ENCODE data around the gene IL17D.

IL17D gene

DNA sequence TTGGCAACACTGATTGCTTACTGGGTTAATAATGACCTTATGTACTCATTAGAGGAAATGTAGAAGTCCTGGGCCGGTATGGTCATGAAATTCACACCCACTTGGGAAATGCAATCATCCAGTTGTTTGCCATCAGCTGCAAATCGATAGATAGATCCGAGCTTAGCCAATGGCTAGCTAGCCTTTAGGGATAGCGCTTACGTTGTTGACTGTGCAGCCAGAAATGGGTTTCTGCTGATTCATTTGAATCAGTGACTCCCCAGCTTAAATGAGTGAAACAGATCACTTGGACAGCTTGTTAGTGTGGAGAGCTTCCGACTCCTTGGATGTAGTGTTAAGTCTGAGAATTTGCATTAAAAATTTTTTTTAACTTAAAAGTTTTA, 11.8 kb downstream of the IL17D start:
- H3K4me3 ChIP-seq (ENCODE audit: low read length): no peak overlapping the region
- WGBS (ENCODE audit: extremely low coverage, insufficient coverage, low lambda C conversion rate): no CpG with 5 or more reads among the region's 6 CpGs
- DNase-seq: no peak

GRCh38 chr13:20716951-20717350, 13.5 kb downstream of the IL17D start:
- Histone ChIP-seq H3K4ac (ENCODE audit: low read depth, low read length) (no peak overlapping the region), H4K5ac (ENCODE audit: low read length) (no peak overlapping the region), H3K4me2 (ENCODE audit: low read length) (no peak overlapping the region), H3K4me3 (ENCODE audit: low read length) (no peak overlapping the region), H2BK120ac (ENCODE audit: low read depth, low read length) (no peak overlapping the region), H3K79me2 (ENCODE audit: control insufficient read depth, insufficient read depth, low read length) (no peaks in the 10 kb centered on the region), H3K56ac (ENCODE audit: low read length) (no peak overlapping the region), H3K23ac (ENCODE audit: low read length) (no peak overlapping the region), H3K27ac (ENCODE audit: low read depth, low read length) (no peak overlapping the region), H3K79me1 (ENCODE audit: low read length) (no peaks in the 10 kb centered on the region), H4K8ac (ENCODE audit: low read depth, low read length) (no peak overlapping the region), H3K27me3 (ENCODE audit: insufficient read depth, low read length, poor library complexity) (no peaks in the 10 kb centered on the region), H2BK5ac (ENCODE audit: low read length) (no peak overlapping the region), H2BK15ac (replicated peaks; ENCODE audit: low read depth) (no peak overlapping the region), H3K18ac (ENCODE audit: low read length) (no peak overlapping the region), H3K9ac (ENCODE audit: low read length) (no peak overlapping the region), H2AK5ac (ENCODE audit: low read length) (no peak overlapping the region), H3K36me3 (ENCODE audit: control insufficient read depth, insufficient read depth, low read length) (no peaks in the 10 kb centered on the region), H3K4me1 (ENCODE audit: control insufficient read depth, low read depth, low read length) (no peaks in the 10 kb centered on the region)
- peak; percentile 69 for DNase-seq
- WGBS (ENCODE audit: extremely low coverage, insufficient coverage, low lambda C conversion rate): no CpG with 5 or more reads among the region's 15 CpGs

More for the DNA sequence above, 11.8 kb downstream of the IL17D start:
- H3K56ac ChIP-seq (ENCODE audit: low read length): peak overlapping the region; percentile 10
- H4K8ac ChIP-seq (ENCODE audit: low read depth, low read length): no peak overlapping the region
- H3K4me2 ChIP-seq (ENCODE audit: low read length): no peak overlapping the region
- H4K5ac ChIP-seq (ENCODE audit: low read length): no peak overlapping the region
- H3K79me2 ChIP-seq (ENCODE audit: control insufficient read depth, insufficient read depth, low read length): no peaks in the 10 kb centered on the region
- no peak overlapping the region for H3K27ac ChIP-seq (ENCODE audit: low read depth, low read length)
- no peak overlapping the region for H2BK120ac ChIP-seq (ENCODE audit: low read depth, low read length)
- no peaks in the 10 kb centered on the region for H3K27me3 ChIP-seq (ENCODE audit: insufficient read depth, low read length, poor library complexity)
- no peak overlapping the region for H2BK5ac ChIP-seq (ENCODE audit: low read length)
- no peaks in the 10 kb centered on the region for H3K36me3 ChIP-seq (ENCODE audit: control insufficient read depth, insufficient read depth, low read length)
- no peak overlapping the region for H2AK5ac ChIP-seq (ENCODE audit: low read length)
- no peak overlapping the region for H3K23ac ChIP-seq (ENCODE audit: low read length)
- H3K18ac ChIP-seq (ENCODE audit: low read length): no peak overlapping the region
- no peaks in the 10 kb centered on the region for H3K4me1 ChIP-seq (ENCODE audit: control insufficient read depth, low read depth, low read length)
- H3K79me1 ChIP-seq (ENCODE audit: low read length): no peaks in the 10 kb centered on the region
- no peak overlapping the region for H3K4ac ChIP-seq (ENCODE audit: low read depth, low read length)
- no peak overlapping the region for H2BK15ac ChIP-seq (replicated peaks; ENCODE audit: low read depth)
- H3K9ac ChIP-seq (ENCODE audit: low read length): no peak overlapping the region

DNA sequence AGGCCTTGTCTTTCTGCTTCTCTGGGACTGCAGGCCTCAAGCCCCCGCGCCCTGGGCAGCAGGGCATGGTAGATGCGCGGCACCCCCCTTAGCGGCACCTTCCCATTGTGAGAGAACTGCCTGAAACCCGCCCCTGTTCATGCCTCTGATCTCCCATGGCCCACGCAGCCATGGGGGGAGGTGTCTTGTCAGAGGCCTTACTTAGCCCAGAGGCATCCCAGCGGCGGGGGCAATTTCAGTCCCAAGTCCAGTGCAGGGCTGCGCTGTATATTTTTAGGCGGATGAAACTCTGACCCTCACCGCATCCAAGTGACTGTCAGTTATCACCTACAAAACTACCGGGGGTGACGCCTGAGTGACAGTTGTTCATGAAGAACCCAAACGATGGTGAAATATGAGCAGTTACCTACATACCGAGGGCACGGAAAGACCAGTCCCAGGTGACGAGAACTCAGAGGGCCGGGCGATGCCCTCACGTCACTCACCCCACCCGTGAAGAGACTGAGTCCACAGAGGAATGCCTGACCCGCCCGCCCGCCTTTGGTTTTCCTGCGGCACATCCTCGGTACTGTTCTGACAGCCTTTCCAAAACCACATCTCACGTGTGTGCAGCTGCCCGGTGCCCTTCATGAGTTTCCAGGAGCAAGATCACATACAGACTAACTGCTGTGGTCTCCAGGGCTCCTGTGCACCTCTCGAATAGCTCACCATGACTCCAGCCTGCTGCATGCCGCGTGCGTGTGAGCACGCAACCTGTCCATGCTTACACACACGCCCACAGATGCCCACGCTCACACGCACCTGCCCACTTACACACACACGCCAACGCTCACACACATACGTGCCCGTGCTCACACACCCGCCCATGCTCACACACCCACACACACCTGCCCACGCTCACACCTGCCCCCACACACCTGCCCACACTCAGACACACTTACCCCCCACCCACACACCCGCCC, 14.4 kb downstream of the IL17D start:
- H3K4me2 ChIP-seq (ENCODE audit: low read length): no peak overlapping the region
- no peaks in the 10 kb centered on the region for H3K79me1 ChIP-seq (ENCODE audit: low read length)
- H3K4me1 ChIP-seq (ENCODE audit: control insufficient read depth, low read depth, low read length): no peaks in the 10 kb centered on the region
- H2BK15ac ChIP-seq (replicated peaks; ENCODE audit: low read depth): no peak overlapping the region
- H3K9ac ChIP-seq (ENCODE audit: low read length): no peak overlapping the region
- no peaks in the 10 kb centered on the region for H3K79me2 ChIP-seq (ENCODE audit: control insufficient read depth, insufficient read depth, low read length)
- H2BK5ac ChIP-seq (ENCODE audit: low read length): no peak overlapping the region
- H3K27ac ChIP-seq (ENCODE audit: low read depth, low read length): no peak overlapping the region
- H2BK120ac ChIP-seq (ENCODE audit: low read depth, low read length): no peak overlapping the region
- no peak overlapping the region for H3K18ac ChIP-seq (ENCODE audit: low read length)
- H3K27me3 ChIP-seq (ENCODE audit: insufficient read depth, low read length, poor library complexity): no peaks in the 10 kb centered on the region
- H3K36me3 ChIP-seq (ENCODE audit: control insufficient read depth, insufficient read depth, low read length): no peaks in the 10 kb centered on the region
- no peak overlapping the region for H3K4me3 ChIP-seq (ENCODE audit: low read length)
- no peak overlapping the region for H3K4ac ChIP-seq (ENCODE audit: low read depth, low read length)
- no peak overlapping the region for H4K8ac ChIP-seq (ENCODE audit: low read depth, low read length)
- no peak overlapping the region for H2AK5ac ChIP-seq (ENCODE audit: low read length)
- H3K23ac ChIP-seq (ENCODE audit: low read length): no peak overlapping the region
- DNase-seq: no peak
- no peak overlapping the region for H4K5ac ChIP-seq (ENCODE audit: low read length)
- WGBS (ENCODE audit: extremely low coverage, insufficient coverage, low lambda C conversion rate): 100% methylated on average over 3 of the region's 44 CpGs
- H3K56ac ChIP-seq (ENCODE audit: low read length): no peak overlapping the region

GRCh38 chr13:20718958-20719566, 15.6 kb downstream of the IL17D start:
- no peaks in the 10 kb centered on the region for H3K4me1 ChIP-seq (ENCODE audit: control insufficient read depth, low read depth, low read length)
- no peak overlapping the region for H3K9ac ChIP-seq (ENCODE audit: low read length)
- H2BK5ac ChIP-seq (ENCODE audit: low read length): no peak overlapping the region
- no peak overlapping the region for H2BK15ac ChIP-seq (replicated peaks; ENCODE audit: low read depth)
- H3K56ac ChIP-seq (ENCODE audit: low read length): no peak overlapping the region
- WGBS (ENCODE audit: extremely low coverage, insufficient coverage, low lambda C conversion rate): no CpG with 5 or more reads among the region's 12 CpGs
- H2AK5ac ChIP-seq (ENCODE audit: low read length): no peak overlapping the region
- H3K4me3 ChIP-seq (ENCODE audit: low read length): no peak overlapping the region
- DNase-seq: no peak
- no peaks in the 10 kb centered on the region for H3K36me3 ChIP-seq (ENCODE audit: control insufficient read depth, insufficient read depth, low read length)
- no peak overlapping the region for H3K18ac ChIP-seq (ENCODE audit: low read length)
- no peak overlapping the region for H3K23ac ChIP-seq (ENCODE audit: low read length)
- no peak overlapping the region for H3K4me2 ChIP-seq (ENCODE audit: low read length)
- no peak overlapping the region for H3K27ac ChIP-seq (ENCODE audit: low read depth, low read length)
- no peak overlapping the region for H4K8ac ChIP-seq (ENCODE audit: low read depth, low read length)
- no peaks in the 10 kb centered on the region for H3K27me3 ChIP-seq (ENCODE audit: insufficient read depth, low read length, poor library complexity)
- no peak overlapping the region for H3K4ac ChIP-seq (ENCODE audit: low read depth, low read length)
- no peaks in the 10 kb centered on the region for H3K79me1 ChIP-seq (ENCODE audit: low read length)
- no peaks in the 10 kb centered on the region for H3K79me2 ChIP-seq (ENCODE audit: control insufficient read depth, insufficient read depth, low read length)
- H2BK120ac ChIP-seq (ENCODE audit: low read depth, low read length): no peak overlapping the region
- no peak overlapping the region for H4K5ac ChIP-seq (ENCODE audit: low read length)

- Histone ChIP-seq H3K4me2 (ENCODE audit: low read length) (no peak overlapping the region), H2BK15ac (replicated peaks; ENCODE audit: low read depth) (no peak overlapping the region), H3K4ac (ENCODE audit: low read depth, low read length) (no peak overlapping the region), H3K18ac (ENCODE audit: low read length) (no peak overlapping the region), H2BK120ac (ENCODE audit: low read depth, low read length) (no peak overlapping the region), H3K4me1 (ENCODE audit: control insufficient read depth, low read depth, low read length) (no peaks in the 10 kb centered on the region), H3K79me2 (ENCODE audit: control insufficient read depth, insufficient read depth, low read length) (no peaks in the 10 kb centered on the region), H3K23ac (ENCODE audit: low read length) (no peak overlapping the region), H4K8ac (ENCODE audit: low read depth, low read length) (no peak overlapping the region), H3K56ac (ENCODE audit: low read length) (no peak overlapping the region), H2AK5ac (ENCODE audit: low read length) (no peak overlapping the region), H3K9ac (ENCODE audit: low read length) (no peak overlapping the region), H3K27me3 (ENCODE audit: insufficient read depth, low read length, poor library complexity) (no peaks in the 10 kb centered on the region), H3K4me3 (ENCODE audit: low read length) (no peak overlapping the region), H4K5ac (ENCODE audit: low read length) (no peak overlapping the region), H3K36me3 (ENCODE audit: control insufficient read depth, insufficient read depth, low read length) (no peaks in the 10 kb centered on the region), H2BK5ac (ENCODE audit: low read length) (no peak overlapping the region), H3K27ac (ENCODE audit: low read depth, low read length) (no peak overlapping the region), H3K79me1 (ENCODE audit: low read length) (no peaks in the 10 kb centered on the region)
- DNase-seq: no peak
- no CpG with 5 or more reads among the region's 13 CpGs for WGBS (ENCODE audit: extremely low coverage, insufficient coverage, low lambda C conversion rate)
Measured at GRCh38 chr13:20719783-20720182, 16.3 kb downstream of the IL17D start.
